ENCODE data around the gene MAGEA4. TPM values are rescaled to one million over a fixed set of nuclear protein-coding genes. Genes with fewer than 3 reads are reported as not detected.

The MAGEA4 gene
- total and polyA plus RNA-seq, 7 experiments from 2014 or later, result not detected

Small RNAs within 50 kb of the gene (microRNA-seq; reads per million reads assigned to microRNA genes)
- gene MIR224 (ENCODE audit: borderline microRNAs expressed) (not detected), gene MIR452 (ENCODE audit: borderline microRNAs expressed) (not detected)

Other genes starting within 250 kb of the MAGEA4 start
- gene PRRG3, start 217.4 kb upstream of the MAGEA4 start, total RNA-seq, result not detected
- not detected for gene PRRG3, start 217.4 kb upstream of the MAGEA4 start, polyA plus RNA-seq
- gene FATE1, start 196.9 kb upstream of the MAGEA4 start, total RNA-seq, result not detected
- not detected for gene FATE1, start 196.9 kb upstream of the MAGEA4 start, polyA plus RNA-seq
- gene CNGA2, start 178.1 kb upstream of the MAGEA4 start, total RNA-seq, result not detected
- not detected for gene CNGA2, start 178.1 kb upstream of the MAGEA4 start, polyA plus RNA-seq
- not detected for gene GABRE, start 61.8 kb downstream of the MAGEA4 start, total RNA-seq
- not detected for gene GABRE, start 61.8 kb downstream of the MAGEA4 start, polyA plus RNA-seq
- not detected for gene MAGEA10, start 225.7 kb downstream of the MAGEA4 start, total RNA-seq
- not detected for gene MAGEA10, start 225.7 kb downstream of the MAGEA4 start, polyA plus RNA-seq